H1 (cell line): ENCODE measurements around the gene MS4A3.
"Not testable (repeated sequence)": the region's sequence is repeated elsewhere in the genome, so short reads cannot be mapped to it uniquely, and the experiment has no call there.

Experiments
- CEBPB ChIP-seq: IDR thresholded peaks from 2 replicates; pipeline ENCODE4 v1.6.1; 2012; ENCODE audit warnings: low read depth, low read length
- EP300 ChIP-seq, 2 experiments: IDR thresholded peaks; 1 replicate in 1 of 2; 2 replicates in 1 of 2; pipeline ENCODE4 v1.6.1; 2011 to 2012; ENCODE audit warnings: low read depth in 2 of 2, low read length in 2 of 2, mild to moderate bottlenecking in 2 of 2, borderline replicate concordance in 1 of 2, inconsistent platforms in 1 of 2, moderate library complexity in 1 of 2
- TF ChIP-seq, protein P1 (sequence below): IDR thresholded peaks from 2 replicates; pipeline ENCODE4 v1.6.1; 2012; ENCODE audit warnings: inconsistent platforms
- TF ChIP-seq, protein P2 (sequence below), 3 experiments: IDR thresholded peaks; 1 replicate in 2 of 3; 2 replicates in 1 of 3; pipeline versions ENCODE4 v1.5.1 to v1.6.1; 2011; ENCODE audit warnings: low read length in 3 of 3, mild to moderate bottlenecking in 3 of 3, inconsistent platforms in 2 of 3, low read depth in 1 of 3, moderate library complexity in 1 of 3; ENCODE audit not compliant: insufficient read depth in 1 of 3; ENCODE audit errors: control extremely low read depth in 1 of 3

DNA sequence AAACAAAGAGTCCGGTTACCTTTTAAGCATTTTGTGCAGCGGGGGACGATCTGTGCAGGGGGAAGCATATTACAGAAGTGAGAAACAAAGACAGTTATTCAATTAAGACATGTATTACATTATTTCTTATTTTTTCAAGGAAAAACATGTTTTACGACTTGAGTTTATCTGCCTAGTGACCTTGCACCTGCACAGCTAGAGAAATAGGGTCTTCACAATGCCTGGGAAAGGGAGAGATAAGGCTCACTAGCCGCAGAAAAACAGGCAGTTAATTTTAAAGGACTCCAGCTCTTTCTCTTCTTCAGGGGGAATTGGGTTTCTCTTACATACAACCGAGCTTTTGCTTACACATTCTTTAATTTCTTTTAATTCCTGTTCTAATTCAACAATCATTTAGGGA is 15.2 kb downstream of the MS4A3 start:
- TF ChIP-seq, protein P1, sequence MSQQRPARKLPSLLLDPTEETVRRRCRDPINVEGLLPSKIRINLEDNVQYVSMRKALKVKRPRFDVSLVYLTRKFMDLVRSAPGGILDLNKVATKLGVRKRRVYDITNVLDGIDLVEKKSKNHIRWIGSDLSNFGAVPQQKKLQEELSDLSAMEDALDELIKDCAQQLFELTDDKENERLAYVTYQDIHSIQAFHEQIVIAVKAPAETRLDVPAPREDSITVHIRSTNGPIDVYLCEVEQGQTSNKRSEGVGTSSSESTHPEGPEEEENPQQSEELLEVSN: not testable (repeated sequence)
- TF ChIP-seq CEBPB; EP300 (IDR thresholded peaks at IDR 0.05; ENCODE audit: borderline replicate concordance in 1 of 2, low read depth in 2 of 2, low read length in 2 of 2): not testable (repeated sequence)
- TF ChIP-seq, protein P2, sequence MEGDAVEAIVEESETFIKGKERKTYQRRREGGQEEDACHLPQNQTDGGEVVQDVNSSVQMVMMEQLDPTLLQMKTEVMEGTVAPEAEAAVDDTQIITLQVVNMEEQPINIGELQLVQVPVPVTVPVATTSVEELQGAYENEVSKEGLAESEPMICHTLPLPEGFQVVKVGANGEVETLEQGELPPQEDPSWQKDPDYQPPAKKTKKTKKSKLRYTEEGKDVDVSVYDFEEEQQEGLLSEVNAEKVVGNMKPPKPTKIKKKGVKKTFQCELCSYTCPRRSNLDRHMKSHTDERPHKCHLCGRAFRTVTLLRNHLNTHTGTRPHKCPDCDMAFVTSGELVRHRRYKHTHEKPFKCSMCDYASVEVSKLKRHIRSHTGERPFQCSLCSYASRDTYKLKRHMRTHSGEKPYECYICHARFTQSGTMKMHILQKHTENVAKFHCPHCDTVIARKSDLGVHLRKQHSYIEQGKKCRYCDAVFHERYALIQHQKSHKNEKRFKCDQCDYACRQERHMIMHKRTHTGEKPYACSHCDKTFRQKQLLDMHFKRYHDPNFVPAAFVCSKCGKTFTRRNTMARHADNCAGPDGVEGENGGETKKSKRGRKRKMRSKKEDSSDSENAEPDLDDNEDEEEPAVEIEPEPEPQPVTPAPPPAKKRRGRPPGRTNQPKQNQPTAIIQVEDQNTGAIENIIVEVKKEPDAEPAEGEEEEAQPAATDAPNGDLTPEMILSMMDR (IDR thresholded peaks at IDR 0.05; ENCODE audit: control extremely low read depth in 1 of 3, insufficient read depth in 1 of 3, low read depth in 1 of 3, low read length in 3 of 3): not testable (repeated sequence)
